GM21737 (cell line): ENCODE data around the gene GRID2.
"Not testable (repeated sequence)": the region's sequence is repeated elsewhere in the genome, so short reads cannot be mapped to it uniquely, and the experiment has no call there.

Experiments
- ATAC-seq: cut with Tn5 transposase; IDR thresholded peaks from one replicate; pipeline ENCODE4 v1.9.1; 2021; ENCODE audit warnings: mild to moderate bottlenecking, moderate library complexity; ENCODE audit not compliant: unreplicated experiment

GRID2 gene

DNA sequence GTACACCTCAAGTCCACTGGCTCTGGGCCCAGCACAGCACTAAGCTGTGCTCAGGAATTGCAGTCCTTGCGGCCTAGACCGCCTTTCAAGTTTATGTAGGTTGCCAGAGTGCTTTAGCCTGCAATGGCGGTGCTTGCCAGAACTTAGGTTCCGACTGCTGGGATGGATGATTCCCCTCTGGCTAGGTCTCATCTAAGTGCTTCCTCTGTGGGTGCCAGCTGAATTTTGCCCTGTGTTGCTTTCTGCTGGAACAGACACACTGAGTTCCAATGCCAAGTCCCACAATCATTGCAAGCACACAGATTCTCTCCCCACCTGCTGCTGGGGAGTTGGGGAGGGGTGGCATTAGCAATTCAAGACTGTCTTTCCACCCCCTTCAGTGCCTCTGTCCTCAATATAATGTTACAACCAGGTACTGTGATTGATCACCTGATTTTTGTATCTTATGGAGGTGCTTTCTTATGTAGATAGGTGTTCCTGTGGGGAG is 129.5 kb downstream of the GRID2 start:
- ATAC-seq, result no peak

- ATAC-seq, result not testable (repeated sequence)
Observed at GRCh38 chr4:92438722-92439121, 135.0 kb downstream of the GRID2 start.

DNA sequence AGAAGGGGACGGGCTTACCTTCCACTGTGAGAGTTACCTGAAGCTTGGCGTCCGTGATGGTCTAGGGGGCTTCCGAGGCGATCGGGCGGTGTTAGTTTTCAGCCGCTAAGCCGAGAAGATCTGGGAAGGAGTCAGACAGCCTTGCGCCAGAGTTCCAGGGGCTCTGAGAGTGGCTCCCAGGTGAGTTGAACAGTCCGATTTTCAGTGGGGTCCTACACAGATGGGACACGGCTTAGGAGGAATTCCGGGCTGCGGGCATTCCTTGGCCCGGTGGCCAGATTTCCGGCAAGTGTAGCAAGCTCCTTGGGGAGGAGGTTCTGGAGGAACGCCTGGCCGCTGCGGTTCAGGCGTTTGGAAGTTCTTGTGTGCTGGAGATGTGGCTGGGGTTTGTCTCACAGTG is 138.4 kb downstream of the GRID2 start:
- ATAC-seq, result not testable (repeated sequence)

- not testable (repeated sequence) for ATAC-seq
Observed at GRCh38 chr4:92444143-92444843, 140.5 kb downstream of the GRID2 start.

GRCh38 chr4:92445127-92445526 is 141.4 kb downstream of the GRID2 start:
- ATAC-seq, result no peak

- ATAC-seq, result no peak
Observed at GRCh38 chr4:92447255-92447905, 143.6 kb downstream of the GRID2 start.

- not testable (repeated sequence) for ATAC-seq
Observed at GRCh38 chr4:92448176-92448575, 144.4 kb downstream of the GRID2 start.

DNA sequence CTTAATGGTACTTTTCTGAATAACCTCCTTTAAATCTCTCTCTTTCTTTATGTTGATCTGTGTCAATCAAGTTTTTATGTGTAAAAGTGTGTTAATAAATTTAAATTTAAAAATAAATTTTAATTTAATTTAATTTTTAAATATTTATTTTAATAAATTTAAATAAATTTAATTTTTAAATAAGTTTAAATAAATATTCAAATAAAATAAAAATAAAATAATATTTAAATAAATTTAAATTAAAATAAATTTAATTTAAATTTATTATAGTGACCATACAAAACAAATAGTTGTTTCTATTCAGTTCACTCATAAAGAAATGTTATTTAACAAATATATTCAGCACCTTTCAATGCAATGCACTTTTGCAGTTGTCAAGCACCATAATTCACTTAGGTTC is 146.9 kb downstream of the GRID2 start:
- no peak for ATAC-seq

DNA sequence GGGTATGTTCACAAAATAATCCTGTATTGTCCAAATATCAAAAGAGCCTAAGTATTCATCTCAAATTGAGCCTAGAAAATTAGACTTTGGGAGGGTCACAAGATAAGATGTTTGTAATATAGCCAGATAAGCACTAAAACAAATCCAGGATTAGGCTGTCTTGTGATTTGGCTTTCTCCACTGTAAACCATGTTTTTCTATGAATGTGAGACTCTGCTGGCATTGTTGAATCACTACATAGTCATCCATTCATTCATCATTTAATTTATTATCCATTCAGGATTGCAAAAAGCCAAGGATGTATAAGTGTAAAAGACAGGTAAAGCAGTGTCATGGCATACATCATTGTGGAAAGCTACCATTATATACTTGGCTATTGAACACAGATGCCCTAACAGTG is 148.0 kb downstream of the GRID2 start:
- ATAC-seq, result no peak

DNA sequence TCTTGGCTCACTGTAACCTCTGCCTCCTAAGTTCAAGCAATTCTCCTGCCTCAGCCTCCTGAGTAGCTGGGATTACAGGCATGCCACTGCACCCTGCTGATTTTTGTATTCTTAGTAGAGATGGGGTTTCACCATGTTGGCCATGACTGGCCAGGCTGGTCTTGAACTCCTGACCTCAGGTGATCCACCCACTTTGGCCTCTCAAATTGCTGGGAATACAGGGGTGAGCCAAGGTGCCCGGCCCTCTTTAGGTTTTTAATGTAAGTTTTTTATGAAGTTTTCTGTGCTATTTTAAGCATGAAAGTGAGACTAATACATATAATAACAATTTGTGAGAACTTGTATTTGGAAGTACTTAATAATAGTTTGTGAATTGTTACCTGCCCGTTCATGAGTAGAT is 148.6 kb downstream of the GRID2 start:
- not testable (repeated sequence) for ATAC-seq

DNA sequence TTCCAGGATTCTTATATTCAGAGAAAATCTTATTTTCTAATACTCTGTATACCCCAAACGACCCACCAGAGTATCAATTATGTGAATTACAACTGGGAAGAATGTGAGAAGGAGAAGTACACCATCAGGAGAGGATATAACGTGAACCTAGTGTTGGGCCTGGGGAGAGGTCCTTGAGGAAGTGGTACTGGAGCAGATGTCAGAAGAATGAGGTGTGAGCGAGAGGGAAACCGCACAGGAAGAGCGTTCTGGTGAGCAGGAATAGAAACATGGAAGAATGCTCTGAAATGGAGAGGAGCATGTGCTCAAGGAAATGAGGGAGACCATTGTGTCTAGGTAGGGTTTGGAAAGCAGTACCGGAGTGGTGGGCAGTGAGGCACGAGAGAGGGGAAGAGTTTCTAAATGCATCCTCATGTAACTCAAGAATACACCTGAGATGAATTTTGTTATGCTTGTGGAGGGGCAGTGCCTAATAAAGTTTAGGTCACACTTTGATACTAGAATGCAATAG is 151.6 kb downstream of the GRID2 start:
- ATAC-seq, result no peak

DNA sequence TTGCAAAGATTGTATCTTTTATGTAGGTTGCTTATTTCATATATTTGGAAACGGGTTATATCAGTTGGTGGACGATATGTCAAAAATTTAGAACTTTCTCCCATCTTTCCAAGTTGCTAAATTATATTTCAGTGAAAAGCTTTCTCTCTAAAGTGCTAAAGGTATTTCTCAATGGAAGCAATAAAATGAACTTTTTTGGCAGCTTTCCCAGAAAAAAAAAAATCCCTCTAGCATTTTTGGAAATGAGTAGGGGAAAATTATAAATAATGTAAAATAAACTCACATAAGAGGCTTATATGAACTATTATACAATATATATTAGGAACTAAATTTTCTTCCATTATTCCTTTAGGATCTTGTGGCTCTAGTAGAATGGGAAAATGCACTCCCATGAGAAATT is 152.2 kb downstream of the GRID2 start:
- ATAC-seq, result no peak

- no peak for ATAC-seq
Observed at GRCh38 chr4:92461732-92462131, 158.0 kb downstream of the GRID2 start.

- no peak for ATAC-seq
Observed at GRCh38 chr4:92477298-92477697, 173.5 kb downstream of the GRID2 start.

DNA sequence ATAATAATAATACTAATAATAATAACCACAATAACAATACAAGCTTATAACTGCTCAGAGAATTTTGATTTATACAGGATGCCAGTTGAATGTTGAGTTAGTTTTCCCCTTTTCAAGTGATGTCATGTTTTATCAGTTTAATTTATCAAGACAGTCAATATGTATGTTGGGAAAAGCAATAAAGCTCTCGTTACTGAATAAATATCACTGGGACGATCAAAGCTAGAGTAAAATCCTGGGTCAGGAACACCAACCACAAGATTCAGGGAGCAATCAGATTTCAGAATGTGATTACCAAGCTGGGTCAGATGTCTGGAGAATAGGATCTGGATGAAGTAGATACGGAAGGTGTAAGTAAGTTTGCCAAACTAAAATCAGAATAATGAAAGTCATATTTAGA is 179.6 kb downstream of the GRID2 start:
- ATAC-seq, result no peak

- ATAC-seq, result no peak
Observed at GRCh38 chr4:92488496-92488895, 184.7 kb downstream of the GRID2 start.

DNA sequence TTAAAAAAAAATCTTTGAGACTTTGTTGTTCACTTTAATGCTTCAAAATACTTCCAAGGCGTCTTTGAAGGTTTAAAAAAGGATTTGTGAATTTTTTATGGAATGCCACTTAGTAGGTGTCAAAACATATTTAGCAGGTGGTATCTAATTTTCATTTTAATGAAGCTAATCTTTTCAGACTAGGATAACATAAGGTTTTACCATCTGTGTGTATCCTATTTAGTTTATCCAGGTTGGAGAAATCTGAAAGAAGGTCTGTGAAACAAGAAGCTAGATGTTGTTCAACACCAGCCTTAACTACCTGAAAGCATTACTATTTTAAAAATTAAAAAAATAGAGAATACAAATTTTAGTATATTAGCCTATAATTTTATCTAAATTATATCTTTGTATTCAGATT is 193.4 kb downstream of the GRID2 start:
- no peak for ATAC-seq

DNA sequence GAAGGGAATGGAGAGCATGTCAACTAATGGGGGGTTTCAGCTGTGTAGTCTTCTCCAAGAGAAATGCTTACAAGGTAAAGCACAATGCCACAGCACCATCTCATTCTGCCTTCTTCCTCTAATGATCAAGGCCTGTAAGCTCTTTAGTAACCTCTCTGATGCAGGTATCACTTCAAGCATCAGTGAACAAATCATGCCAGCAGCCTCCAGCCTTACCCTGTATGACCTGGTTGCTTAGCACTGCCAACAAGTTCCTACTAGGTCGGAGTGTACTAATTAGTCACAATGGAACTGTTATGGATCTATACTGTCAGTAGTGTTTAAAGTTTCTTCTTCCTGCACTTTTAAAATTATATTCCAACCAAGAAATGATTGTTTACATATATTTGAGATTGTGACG is 197.7 kb downstream of the GRID2 start:
- ATAC-seq, result no peak

GRCh38 chr4:92506933-92507332 is 203.2 kb downstream of the GRID2 start:
- ATAC-seq, result no peak

GRCh38 chr4:92514627-92515026 is 210.9 kb downstream of the GRID2 start:
- ATAC-seq, result no peak

GRCh38 chr4:92516450-92516849 is 212.7 kb downstream of the GRID2 start:
- ATAC-seq, result no peak

GRCh38 chr4:92519727-92520126 is 216.0 kb downstream of the GRID2 start:
- no peak for ATAC-seq
